Adrenal gland (tissue), 5 donors: ENCODE results near the gene CEBPB.

ENCODE experiments used
- POLR2A ChIP-seq, 2 donors: fragments of 450-650 bp; IDR thresholded peaks; one replicate each; pipeline ENCODE4 v1.6.1; 2017; ENCODE audit warnings: antibody characterized with exemption in 2 of 2, mild to moderate bottlenecking in 2 of 2, moderate library complexity in 1 of 2
- TF ChIP-seq, protein P1 (sequence below), 6 experiments: fragments of 450-650 bp in 4 of 6; fragments of 200-600 bp in 2 of 6; sonication (generic) in 1 of 6; IDR thresholded peaks; 1 replicate in 5 of 6; 2 replicates in 1 of 6; pipeline versions ENCODE4 v1.5.1 to v1.8.0; 2016 to 2021; ENCODE audit warnings: antibody characterized with exemption in 6 of 6, mild to moderate bottlenecking in 2 of 6, moderate library complexity in 1 of 6
- donor health status: DM: no; HTN: no; CAD: no.

DNA sequence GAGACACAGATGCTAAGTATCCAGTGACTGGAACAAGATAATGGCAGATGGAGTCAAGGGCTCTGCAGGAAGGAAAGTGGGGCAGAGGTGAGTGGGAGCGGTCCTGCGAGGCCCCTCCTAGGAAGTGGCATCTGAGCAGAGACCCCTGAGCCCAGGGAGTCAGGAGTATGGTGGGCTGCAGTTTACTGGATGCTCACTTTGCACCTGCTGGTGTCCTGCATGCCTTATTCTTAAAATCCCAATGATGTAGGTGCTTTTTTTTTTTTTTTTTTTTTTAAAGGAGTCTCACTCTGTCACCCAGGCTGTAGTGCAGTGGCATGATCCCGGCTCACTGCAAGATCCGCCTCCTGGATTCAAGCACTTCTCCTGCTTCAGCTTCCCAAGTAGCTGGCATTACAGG lies 5.6 kb downstream of the CEBPB start:
- TF ChIP-seq, protein P1, sequence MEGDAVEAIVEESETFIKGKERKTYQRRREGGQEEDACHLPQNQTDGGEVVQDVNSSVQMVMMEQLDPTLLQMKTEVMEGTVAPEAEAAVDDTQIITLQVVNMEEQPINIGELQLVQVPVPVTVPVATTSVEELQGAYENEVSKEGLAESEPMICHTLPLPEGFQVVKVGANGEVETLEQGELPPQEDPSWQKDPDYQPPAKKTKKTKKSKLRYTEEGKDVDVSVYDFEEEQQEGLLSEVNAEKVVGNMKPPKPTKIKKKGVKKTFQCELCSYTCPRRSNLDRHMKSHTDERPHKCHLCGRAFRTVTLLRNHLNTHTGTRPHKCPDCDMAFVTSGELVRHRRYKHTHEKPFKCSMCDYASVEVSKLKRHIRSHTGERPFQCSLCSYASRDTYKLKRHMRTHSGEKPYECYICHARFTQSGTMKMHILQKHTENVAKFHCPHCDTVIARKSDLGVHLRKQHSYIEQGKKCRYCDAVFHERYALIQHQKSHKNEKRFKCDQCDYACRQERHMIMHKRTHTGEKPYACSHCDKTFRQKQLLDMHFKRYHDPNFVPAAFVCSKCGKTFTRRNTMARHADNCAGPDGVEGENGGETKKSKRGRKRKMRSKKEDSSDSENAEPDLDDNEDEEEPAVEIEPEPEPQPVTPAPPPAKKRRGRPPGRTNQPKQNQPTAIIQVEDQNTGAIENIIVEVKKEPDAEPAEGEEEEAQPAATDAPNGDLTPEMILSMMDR (IDR thresholded peaks at IDR 0.05), result no peak
- TF ChIP-seq POLR2A (IDR thresholded peaks at IDR 0.05), result no peak
